ENCODE results near the gene PLK3. TPM values are rescaled to one million over a fixed set of nuclear protein-coding genes. Genes with fewer than 3 reads are reported as not detected.

Gene PLK3
- polyA plus RNA-seq, 1 donor (not counting 4 experiments of a cell fraction or from before 2014, with no cell fraction given) = 34.0 TPM

GRCh38 chr1:44819196-44819607, 19.0 kb downstream of the PLK3 start:
- H3K4me3 ChIP-seq (ENCODE audit: control insufficient read depth in 2 of 3, extremely low read depth in 1 of 3, insufficient read depth in 2 of 3, low read depth in 1 of 3, low read length in 3 of 3) = peak overlapping the region in 2 of 3 experiments; percentile 33 to 35
- peaks cover 39% of the 10 kb centered on the region for H3K4me1 ChIP-seq (ENCODE audit: control insufficient read depth, extremely low read depth, insufficient read depth, low read length)
- no peaks in the 10 kb centered on the region for H3K9me3 ChIP-seq (ENCODE audit: control insufficient read depth, low read depth, low read length)
- H3K27me3 ChIP-seq (ENCODE audit: control insufficient read depth, extremely low read depth, insufficient read depth, low read length) = no peaks in the 10 kb centered on the region
- peaks cover 0 to 1% of the 10 kb centered on the region in 2 experiments for H3K36me3 ChIP-seq (ENCODE audit: control insufficient read depth in 2 of 2, extremely low read depth in 1 of 2, insufficient read depth in 2 of 2, low read length in 2 of 2)
- no peak for TF ChIP-seq CTCF (optimal IDR thresholded peaks at IDR 0.05 in 1 of 3, IDR thresholded peaks at IDR 0.05 in 1 of 3, conservative IDR thresholded peaks at IDR 0.05 in 1 of 3; ENCODE audit: extremely low read depth in 1 of 3, insufficient read depth in 2 of 3, low read length in 3 of 3)
- no peak for TF ChIP-seq EZH2 (IDR thresholded peaks at IDR 0.05; ENCODE audit: low read length)
- dilution Hi-C loops (cut with MboI; ENCODE audit: extremely low pct_ligation_motif_present, low sequenced_read_pairs) = no loop called here
- H4K20me1 ChIP-seq (ENCODE audit: control insufficient read depth, extremely low read depth, insufficient read depth, low read length) = no peaks in the 10 kb centered on the region
- H3K9me1 ChIP-seq (ENCODE audit: control insufficient read depth, extremely low read depth, insufficient read depth, low read length) = no peaks in the 10 kb centered on the region
- DNase-seq (ENCODE audit: low read depth, low spot score) (no peak), FAIRE-seq (peak; percentile 87)
- H3K27ac ChIP-seq (ENCODE audit: control insufficient read depth, insufficient read depth, low read length) = peak overlapping the region; percentile 100
- no peak overlapping the region for H2AFZ ChIP-seq (ENCODE audit: control insufficient read depth, low read length)
- H3K79me2 ChIP-seq (ENCODE audit: control insufficient read depth, insufficient read depth, low read length) = no peaks in the 10 kb centered on the region
- peak overlapping the region; percentile 98 for H3K9ac ChIP-seq (ENCODE audit: control insufficient read depth, extremely low read depth, insufficient read depth, low read length)
- peak overlapping the region; percentile 90 for H3K4me2 ChIP-seq (ENCODE audit: control insufficient read depth, extremely low read depth, insufficient read depth, low read depth, low read length)

- peak overlapping the region; percentile 100 for H3K27ac ChIP-seq (ENCODE audit: control insufficient read depth, insufficient read depth, low read length)
- H3K9me3 ChIP-seq (ENCODE audit: control insufficient read depth, low read depth, low read length) = no peaks in the 10 kb centered on the region
- dilution Hi-C loops (cut with MboI; ENCODE audit: extremely low pct_ligation_motif_present, low sequenced_read_pairs) = no loop called here
- peaks cover 34% of the 10 kb centered on the region for H3K4me1 ChIP-seq (ENCODE audit: control insufficient read depth, extremely low read depth, insufficient read depth, low read length)
- H3K36me3 ChIP-seq (ENCODE audit: control insufficient read depth in 2 of 2, extremely low read depth in 1 of 2, insufficient read depth in 2 of 2, low read length in 2 of 2) = peaks cover 0 to 1% of the 10 kb centered on the region in 2 experiments
- no peaks in the 10 kb centered on the region for H3K79me2 ChIP-seq (ENCODE audit: control insufficient read depth, insufficient read depth, low read length)
- H4K20me1 ChIP-seq (ENCODE audit: control insufficient read depth, extremely low read depth, insufficient read depth, low read length) = no peaks in the 10 kb centered on the region
- H2AFZ ChIP-seq (ENCODE audit: control insufficient read depth, low read length) = peak overlapping the region; percentile 97
- H3K4me3 ChIP-seq (ENCODE audit: control insufficient read depth in 2 of 3, extremely low read depth in 1 of 3, insufficient read depth in 2 of 3, low read depth in 1 of 3, low read length in 3 of 3) = peak overlapping the region; percentile 20 to 83 (median 33)
- H3K27me3 ChIP-seq (ENCODE audit: control insufficient read depth, extremely low read depth, insufficient read depth, low read length) = no peaks in the 10 kb centered on the region
- TF ChIP-seq EZH2 (IDR thresholded peaks at IDR 0.05; ENCODE audit: low read length) (no peak), CTCF (optimal IDR thresholded peaks at IDR 0.05 in 1 of 3, IDR thresholded peaks at IDR 0.05 in 1 of 3, conservative IDR thresholded peaks at IDR 0.05 in 1 of 3; ENCODE audit: extremely low read depth in 1 of 3, insufficient read depth in 2 of 3, low read length in 3 of 3) (peak in 1 of 3 experiments; percentile 7)
- H3K9ac ChIP-seq (ENCODE audit: control insufficient read depth, extremely low read depth, insufficient read depth, low read length) = peak overlapping the region; percentile 98
- H3K4me2 ChIP-seq (ENCODE audit: control insufficient read depth, extremely low read depth, insufficient read depth, low read depth, low read length) = peak overlapping the region; percentile 90
- no peaks in the 10 kb centered on the region for H3K9me1 ChIP-seq (ENCODE audit: control insufficient read depth, extremely low read depth, insufficient read depth, low read length)
- DNase-seq (ENCODE audit: low read depth, low spot score) = no peak
- peak; percentile 29 for FAIRE-seq
These were observed 19.6 kb downstream of the PLK3 start for GRCh38 chr1:44819608-44820327.
